GM12801 (cell line): ENCODE results near the gene ZIC5.

ENCODE experiments used
- CTCF ChIP-seq: IDR thresholded peaks from one replicate; pipeline ENCODE4 v1.5.1; 2011; ENCODE audit warnings: control low read depth; ENCODE audit not compliant: insufficient read length; ENCODE audit errors: extremely low read depth

ZIC5 gene

GRCh38 chr13:99966064-99966805 lies 5.3 kb downstream of the ZIC5 start:
- no peak for TF ChIP-seq CTCF

GRCh38 chr13:99965329-99966000 lies 6.1 kb downstream of the ZIC5 start:
- no peak for TF ChIP-seq CTCF

GRCh38 chr13:99963816-99964339 lies 7.7 kb downstream of the ZIC5 start:
- TF ChIP-seq CTCF = no peak

GRCh38 chr13:99962242-99962641 lies 9.3 kb downstream of the ZIC5 start:
- no peak for TF ChIP-seq CTCF

- no peak for TF ChIP-seq CTCF
These were observed 9.9 kb downstream of the ZIC5 start for GRCh38 chr13:99961636-99962035.

- no peak for TF ChIP-seq CTCF
These were observed 10.8 kb downstream of the ZIC5 start for GRCh38 chr13:99960663-99961311.

- TF ChIP-seq CTCF = no peak
These were observed 11.9 kb downstream of the ZIC5 start for GRCh38 chr13:99959540-99960230.
